Non-pigmented ciliary epithelial cell (primary cell): ENCODE measurements around the gene OSM.
"Not testable (repeated sequence)": the region's sequence is repeated elsewhere in the genome, so short reads cannot be mapped to it uniquely, and the experiment has no call there.

Source experiments
- DNase-seq: peaks from one replicate; pipeline ENCODE4 v3.0.0-alpha.2; 2010; ENCODE audit warnings: low read depth

OSM gene

GRCh38 chr22:30226192-30226832 lies 40.3 kb downstream of the OSM start:
- DNase-seq = no peak

GRCh38 chr22:30225220-30225927 lies 41.3 kb downstream of the OSM start:
- no peak for DNase-seq

- no peak for DNase-seq
Observed at GRCh38 chr22:30224161-30224857, 42.3 kb downstream of the OSM start.

GRCh38 chr22:30223303-30223702 lies 43.3 kb downstream of the OSM start:
- no peak for DNase-seq

DNA sequence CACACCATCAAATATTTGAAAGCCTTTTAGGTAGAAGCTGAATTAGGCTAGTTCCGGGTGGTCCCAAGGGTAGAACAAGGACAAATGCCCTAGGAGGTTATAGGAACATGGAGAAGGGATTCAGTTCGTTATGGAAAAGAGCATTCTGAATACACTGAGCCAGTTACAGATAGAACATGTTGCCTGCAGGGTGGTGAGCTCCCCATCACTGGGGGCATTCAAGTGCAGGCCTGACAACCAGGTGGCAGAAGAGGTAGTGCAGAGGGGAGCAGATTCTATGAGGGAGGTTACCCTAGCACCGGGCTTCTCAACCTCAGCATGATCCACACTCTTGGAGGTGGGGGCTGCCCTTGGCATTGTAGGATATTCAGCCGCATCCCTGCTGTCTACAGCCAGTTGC lies 44.3 kb downstream of the OSM start:
- DNase-seq = no peak

DNA sequence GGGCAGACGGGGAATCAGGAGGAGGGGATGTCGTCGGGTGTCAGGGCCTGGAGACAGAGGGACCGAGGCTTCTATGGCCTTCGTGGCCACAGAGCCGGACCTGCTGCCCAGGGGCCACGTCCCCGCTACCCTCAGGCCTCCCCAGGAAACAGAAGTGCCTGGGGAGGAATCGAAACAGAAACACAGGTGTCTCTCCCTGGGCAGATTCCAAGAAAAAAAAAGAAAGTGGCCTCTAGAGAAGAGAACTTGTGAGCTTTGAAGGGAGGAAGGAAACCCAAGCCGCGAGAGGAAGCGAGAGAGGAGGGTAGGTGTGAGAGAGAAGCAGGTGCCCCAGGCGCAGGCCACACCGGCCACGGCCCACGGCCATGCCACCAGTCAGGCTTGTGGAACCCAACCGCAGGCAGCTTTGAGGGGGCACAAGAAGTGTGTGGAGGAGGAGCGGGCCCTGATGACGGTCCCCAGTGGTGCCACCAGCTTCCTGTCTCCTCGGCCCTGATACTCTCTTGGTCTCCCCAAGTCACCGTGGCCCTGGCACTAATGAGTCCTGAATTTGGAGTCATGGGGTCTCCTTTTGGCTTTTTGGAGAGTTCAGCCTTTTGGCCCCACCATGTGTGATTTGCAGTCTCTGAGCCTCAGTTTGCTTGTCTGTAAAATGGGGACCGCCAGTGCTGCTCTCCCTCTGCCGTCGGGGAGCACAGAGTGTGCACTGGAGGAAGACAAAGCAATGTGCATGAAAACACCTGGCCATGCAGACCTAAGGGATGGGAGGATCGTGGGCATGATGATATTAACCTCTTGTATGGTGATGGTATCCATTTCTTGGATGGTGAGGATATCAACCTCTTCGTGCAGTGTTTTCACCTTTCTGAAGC lies 45.3 kb downstream of the OSM start:
- no peak for DNase-seq

DNA sequence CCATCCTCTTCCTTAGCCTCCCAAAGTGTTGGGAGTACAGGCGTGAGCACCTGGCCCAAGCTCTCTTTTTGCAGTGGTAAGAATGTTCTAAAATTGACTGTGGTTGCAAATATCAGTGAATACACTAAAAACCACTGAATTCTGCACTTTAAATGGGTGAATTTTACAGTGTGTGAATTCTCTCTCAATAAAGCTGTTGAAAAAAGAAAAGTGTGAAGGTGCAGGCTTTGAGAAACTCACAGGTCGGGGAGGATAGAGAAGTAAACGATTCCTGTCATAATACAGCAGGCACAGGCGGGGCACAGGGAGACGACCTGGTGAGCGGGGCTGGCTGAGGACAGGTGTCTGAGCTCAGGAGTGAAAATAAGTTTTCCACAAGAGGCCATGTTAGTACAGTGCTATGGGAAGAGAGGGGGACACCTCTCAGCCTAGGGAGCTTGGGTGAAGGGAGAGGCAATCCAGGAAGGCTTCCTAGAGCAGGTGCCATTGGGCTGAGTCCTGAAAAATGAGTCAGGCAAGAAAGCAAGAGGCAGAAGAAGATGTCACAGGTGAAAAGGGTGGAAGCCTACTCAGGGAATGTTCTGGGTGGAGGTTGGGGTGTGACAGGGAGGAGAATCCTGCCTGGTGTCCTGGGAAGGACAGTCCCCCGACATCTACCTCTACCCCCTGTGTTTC lies 46.2 kb downstream of the OSM start:
- no peak for DNase-seq

- DNase-seq = no peak
Observed at GRCh38 chr22:30219668-30220278, 46.9 kb downstream of the OSM start.

- DNase-seq = no peak
Observed at GRCh38 chr22:30219049-30219654, 47.5 kb downstream of the OSM start.

- no peak for DNase-seq
Observed at GRCh38 chr22:30217698-30218560, 48.7 kb downstream of the OSM start.

- no peak for DNase-seq
Observed at GRCh38 chr22:30216710-30217109, 49.9 kb downstream of the OSM start.

GRCh38 chr22:30216272-30216671 lies 50.4 kb downstream of the OSM start:
- DNase-seq = not testable (repeated sequence)

- DNase-seq = no peak
Observed at GRCh38 chr22:30214703-30215407, 51.8 kb downstream of the OSM start.

- DNase-seq = peak; percentile 50
Observed at GRCh38 chr22:30212996-30213441, 53.6 kb downstream of the OSM start.
